ENCODE data around the gene CYB561D2. TPM values are rescaled to one million over a fixed set of nuclear protein-coding genes. Genes with fewer than 3 reads are reported as not detected.

CYB561D2 gene
- total RNA-seq (2021; ENCODE audit: unreplicated experiment) (9.5 TPM), Bru-seq, nascent RNA (percentile 61 among the genes with signal in this experiment), BruChase-seq, experiment 1, labeled RNA remaining after a 6-hour chase (percentile 64 among the genes with signal in this experiment), BruChase-seq, experiment 2, labeled RNA remaining after a 2-hour chase (percentile 58 among the genes with signal in this experiment)
- 10.8 and 11.9 TPM in 2 replicates for polyA plus RNA-seq (2012)
- long read RNA-seq, transcript CYB561D2-205 (4 exons, 1,319 nt): major isoform, 8 of 13 reads
- long read RNA-seq, partial matches to known transcripts: 1 of 13 reads
- long read RNA-seq, other reads (novel, unspliced or antisense): 4 of 13 reads

DNA sequence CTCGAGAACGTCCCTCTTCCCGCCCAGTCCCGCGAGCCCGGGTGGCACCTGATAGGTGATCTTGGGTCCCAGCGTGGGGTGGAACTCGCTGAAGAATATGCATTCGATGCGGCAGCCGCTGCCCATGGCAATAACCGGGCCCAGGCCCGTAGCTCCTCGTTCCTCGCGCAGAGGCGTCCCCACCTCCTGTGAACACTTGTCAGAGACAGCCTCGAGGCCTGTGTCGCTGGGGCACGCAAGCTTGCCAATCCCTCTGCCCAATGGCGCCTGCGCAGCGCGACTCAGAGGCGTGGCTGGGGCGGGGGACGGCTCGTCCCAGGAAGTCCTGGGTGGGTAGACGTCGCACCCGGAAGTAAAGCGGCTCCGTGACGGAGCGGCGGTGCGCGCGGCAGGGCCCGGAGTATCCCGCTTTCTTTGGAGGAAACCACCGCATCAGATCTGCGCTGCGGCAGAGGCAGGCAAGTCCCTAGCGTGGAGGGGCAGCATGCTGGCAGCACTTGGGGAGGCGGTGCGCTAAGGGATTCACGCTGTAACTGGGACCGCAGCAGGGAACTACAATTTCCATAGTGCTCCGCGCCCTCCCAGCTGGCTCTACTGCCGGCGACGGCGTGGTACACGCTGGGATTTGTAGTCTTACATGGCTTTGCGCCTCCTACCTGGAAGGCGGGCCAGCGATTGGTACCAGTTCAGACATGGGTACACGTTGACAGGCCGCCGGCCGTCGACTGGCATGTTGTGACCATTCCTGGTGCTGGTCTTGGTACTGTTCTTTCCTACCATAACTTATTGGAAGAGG is at the start of gene CYB561D2, which contains the start of gene NPRL2:
Gene CYB561D2 (plus strand): TSS at position 336 of the 796 bp plus-strand sequence. CDS start 572 bp downstream, outside the sequence.
Gene NPRL2 (minus strand): TSS at position 249 of the 796 bp plus-strand sequence. CDS start 123 bp downstream, at position 126.
- Histone ChIP-seq H2AFZ (ENCODE audit: low read depth, low read length, poor library complexity, severe bottlenecking) (no peak within 1 kb of the TSS), H3K4me1 (ENCODE audit: control insufficient read depth in 1 of 2, insufficient read depth in 2 of 2, low read length in 2 of 2) (peaks cover 6 to 37% of the 10 kb centered on the region in 2 experiments), H4K20me1 (ENCODE audit: insufficient read depth) (no peaks in the 10 kb centered on the region), H3K27ac (ENCODE audit: low read depth, low read length) (peak within 1 kb of the TSS; percentile 70), H3K9me3 (ENCODE audit: control insufficient read depth in 1 of 2, insufficient read depth in 1 of 2, low read depth in 1 of 2, low read length in 2 of 2) (no peaks in the 10 kb centered on the region), H3K36me3 (ENCODE audit: control insufficient read depth in 1 of 2, insufficient read depth in 2 of 2, low read length in 2 of 2) (peaks cover 7 to 31% of the 10 kb centered on the region in 2 experiments; a peak in 2 of 4 replicates), H3K4me2 (ENCODE audit: low read length) (peak within 1 kb of the TSS; percentile 91), H3K4me3 (replicated peaks in 1 of 2; ENCODE audit: low read depth in 1 of 2, low read length in 2 of 2) (peak within 1 kb of the TSS; percentile 73 to 83), H3K9me2 (ENCODE audit: insufficient read depth) (no peaks in the 10 kb centered on the region), H3K9ac (ENCODE audit: low read length) (peak within 1 kb of the TSS; percentile 72), H3K79me2 (ENCODE audit: insufficient read depth, low read length) (peaks cover 26% of the 10 kb centered on the region), H3K27me3 (ENCODE audit: insufficient read depth, low read length) (no peaks in the 10 kb centered on the region)
- ChIA-PET POLR2A (interaction anchor here (0.6 to 2.2 kb wide), 9 partner anchors 9 to 198 kb away, joined by 3 to 21 read pairs (median 3); partner anchors contain the start of genes RASSF1, TMEM115 and TUSC2), CTCF (interaction anchor here (0.8 to 1.7 kb wide), 4 partner anchors 10 to 192 kb away, joined by 3 to 9 read pairs (median 6); partner anchors contain the start of gene RASSF1), RAD21 (ENCODE audit: low non-redundant PET in 1 of 2, low total read pairs in 2 of 2, uncharacterized antibody in 2 of 2, unreplicated experiment in 2 of 2) (no interaction called here)
- ATAC-seq: peak; percentile 92
- peak; percentile 89 for DNase-seq (ENCODE audit: low read depth, low spot score)
- BruUV-seq (replicated peaks): TSS peak; percentile 47
- TF ChIP-seq, protein P1, sequence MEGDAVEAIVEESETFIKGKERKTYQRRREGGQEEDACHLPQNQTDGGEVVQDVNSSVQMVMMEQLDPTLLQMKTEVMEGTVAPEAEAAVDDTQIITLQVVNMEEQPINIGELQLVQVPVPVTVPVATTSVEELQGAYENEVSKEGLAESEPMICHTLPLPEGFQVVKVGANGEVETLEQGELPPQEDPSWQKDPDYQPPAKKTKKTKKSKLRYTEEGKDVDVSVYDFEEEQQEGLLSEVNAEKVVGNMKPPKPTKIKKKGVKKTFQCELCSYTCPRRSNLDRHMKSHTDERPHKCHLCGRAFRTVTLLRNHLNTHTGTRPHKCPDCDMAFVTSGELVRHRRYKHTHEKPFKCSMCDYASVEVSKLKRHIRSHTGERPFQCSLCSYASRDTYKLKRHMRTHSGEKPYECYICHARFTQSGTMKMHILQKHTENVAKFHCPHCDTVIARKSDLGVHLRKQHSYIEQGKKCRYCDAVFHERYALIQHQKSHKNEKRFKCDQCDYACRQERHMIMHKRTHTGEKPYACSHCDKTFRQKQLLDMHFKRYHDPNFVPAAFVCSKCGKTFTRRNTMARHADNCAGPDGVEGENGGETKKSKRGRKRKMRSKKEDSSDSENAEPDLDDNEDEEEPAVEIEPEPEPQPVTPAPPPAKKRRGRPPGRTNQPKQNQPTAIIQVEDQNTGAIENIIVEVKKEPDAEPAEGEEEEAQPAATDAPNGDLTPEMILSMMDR (IDR thresholded peaks at IDR 0.05 in 2 of 3, conservative IDR thresholded peaks at IDR 0.05 in 1 of 3; ENCODE audit: borderline replicate concordance in 1 of 3, insufficient read depth in 1 of 3, low read depth in 2 of 3, low read length in 2 of 3): no peak
- TF ChIP-seq POLR2AphosphoS5 (IDR thresholded peaks at IDR 0.05; ENCODE audit: low read depth, low read length) (peak; percentile 94), EGR1 (IDR thresholded peaks at IDR 0.05; ENCODE audit: low read depth) (no peak), TCF7L2 (IDR thresholded peaks at IDR 0.05; ENCODE audit: borderline replicate concordance, extremely low read depth, insufficient read depth, insufficient read length) (no peak), YY1 (IDR thresholded peaks at IDR 0.05; ENCODE audit: extremely low read depth, insufficient replicate concordance, low read depth, low read length) (no peak), ZFX (IDR thresholded peaks at IDR 0.05) (peak; percentile 74; the same call in 1 of the 2 replicates), ZNF274 (IDR thresholded peaks at IDR 0.05; ENCODE audit: low read depth, low read length) (no peak), POLR2A (IDR thresholded peaks at IDR 0.05; ENCODE audit: borderline replicate concordance, extremely low read depth, insufficient read depth, insufficient read length) (peak; percentile 78), RAD21 (IDR thresholded peaks at IDR 0.05; ENCODE audit: low read depth) (no peak), SP1 (IDR thresholded peaks at IDR 0.05; ENCODE audit: low read depth) (no peak), ZBTB33 (IDR thresholded peaks at IDR 0.05; ENCODE audit: extremely low read depth, insufficient replicate concordance, low read length) (no peak)
- intact Hi-C loops (cut with micrococcal nuclease): loop anchor here (1.0 to 10.0 kb wide), 2 partner anchors 9 to 1034 kb away; partner anchors contain the start of genes MANF and TMEM115

Measured in HCT116 (cell line).